Inferior parietal cortex (tissue), 1 donor: ENCODE data around the gene TBX4.

Source experiments
- DNase-seq: peaks from one replicate; pipeline ENCODE4 v3.0.0-alpha.2; 2016; ENCODE audit errors: extremely low spot score

Gene TBX4

DNA sequence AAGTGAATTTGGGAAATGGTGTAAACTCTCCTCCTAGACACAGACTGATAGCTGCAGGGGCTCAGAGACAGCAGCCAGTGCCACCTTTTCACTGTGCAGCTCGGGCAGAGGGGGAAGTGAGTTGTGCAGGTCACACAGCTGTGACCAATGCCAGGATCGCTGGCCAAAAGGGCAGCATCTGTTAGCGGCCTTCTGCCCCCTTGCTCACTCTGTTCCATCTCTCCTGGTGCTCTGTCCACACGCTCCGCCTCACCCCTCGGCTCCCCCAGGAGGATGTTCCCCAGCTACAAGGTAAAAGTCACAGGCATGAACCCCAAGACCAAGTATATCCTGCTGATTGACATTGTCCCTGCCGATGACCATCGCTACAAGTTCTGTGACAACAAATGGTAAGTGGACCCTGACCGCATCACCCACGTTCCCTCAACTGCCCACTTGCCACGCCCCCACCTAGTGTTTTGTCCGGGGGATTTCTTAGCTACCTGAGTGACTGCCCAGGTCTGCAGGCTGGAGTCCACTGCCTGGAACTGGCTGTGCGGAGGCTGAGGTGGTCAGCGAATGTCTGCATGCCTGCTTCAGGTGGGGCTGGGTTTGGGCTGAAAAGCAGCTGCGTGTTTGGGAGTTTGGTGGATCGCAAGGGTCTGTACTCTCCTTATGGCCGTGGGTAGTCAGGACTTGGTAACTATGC lies 13.5 kb downstream of the TBX4 start:
- DNase-seq: no peak

DNA sequence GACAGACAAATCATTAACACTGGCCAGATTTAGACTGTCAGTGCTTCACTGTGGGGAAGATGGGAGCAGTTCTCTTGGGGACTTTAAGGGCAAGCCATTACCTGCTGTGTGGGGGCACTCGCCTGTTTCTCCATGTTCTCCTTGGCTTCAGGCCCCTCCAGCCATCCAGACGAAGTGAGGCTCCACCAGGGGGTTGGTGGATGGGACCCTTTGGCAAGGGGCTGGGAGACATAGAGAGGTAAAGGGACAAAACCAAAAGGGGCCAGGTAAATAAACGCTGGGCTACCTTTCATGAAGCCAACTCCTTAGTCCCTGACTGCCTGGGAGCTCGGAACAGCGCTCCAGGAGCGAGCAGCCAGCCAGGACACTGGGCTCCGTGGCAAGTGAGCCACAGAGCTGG lies 14.0 kb downstream of the TBX4 start:
- no peak for DNase-seq

DNA sequence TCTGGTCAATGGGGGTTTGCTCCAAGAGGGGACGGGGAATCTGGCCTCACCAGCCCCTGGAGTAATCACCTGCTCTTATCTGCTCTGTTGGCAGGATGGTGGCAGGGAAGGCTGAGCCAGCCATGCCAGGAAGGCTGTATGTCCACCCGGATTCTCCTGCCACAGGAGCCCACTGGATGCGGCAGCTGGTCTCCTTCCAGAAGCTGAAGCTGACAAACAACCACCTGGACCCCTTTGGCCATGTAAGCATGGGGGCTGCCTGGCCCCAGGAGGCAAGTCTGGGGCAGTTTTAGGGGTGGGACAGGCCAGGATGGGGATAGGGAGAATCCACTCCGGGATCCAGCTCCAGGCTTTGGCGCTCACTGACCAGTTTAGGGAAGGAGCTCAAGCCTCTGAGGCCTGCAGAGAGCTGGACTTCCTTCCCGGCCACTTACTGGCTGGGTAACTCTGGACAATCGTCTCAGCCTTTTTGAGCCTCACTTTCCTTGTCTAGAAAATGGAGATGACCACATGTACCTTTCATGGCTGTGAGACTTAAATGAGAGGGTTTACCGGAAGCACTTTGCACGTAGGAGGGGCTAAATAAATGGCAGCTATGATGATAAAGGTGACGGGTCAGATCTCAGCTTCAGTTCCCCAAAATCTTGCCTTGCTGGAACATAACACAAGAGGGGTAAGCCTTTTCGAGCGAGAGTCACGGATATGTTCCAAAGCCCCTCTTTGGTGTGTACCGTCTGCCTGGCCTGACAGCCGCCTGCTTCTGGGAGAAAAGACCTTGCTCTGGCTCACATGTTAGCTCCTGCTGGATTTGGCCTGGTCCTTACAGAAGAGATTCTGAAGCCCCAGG lies 15.4 kb downstream of the TBX4 start:
- no peak for DNase-seq

DNA sequence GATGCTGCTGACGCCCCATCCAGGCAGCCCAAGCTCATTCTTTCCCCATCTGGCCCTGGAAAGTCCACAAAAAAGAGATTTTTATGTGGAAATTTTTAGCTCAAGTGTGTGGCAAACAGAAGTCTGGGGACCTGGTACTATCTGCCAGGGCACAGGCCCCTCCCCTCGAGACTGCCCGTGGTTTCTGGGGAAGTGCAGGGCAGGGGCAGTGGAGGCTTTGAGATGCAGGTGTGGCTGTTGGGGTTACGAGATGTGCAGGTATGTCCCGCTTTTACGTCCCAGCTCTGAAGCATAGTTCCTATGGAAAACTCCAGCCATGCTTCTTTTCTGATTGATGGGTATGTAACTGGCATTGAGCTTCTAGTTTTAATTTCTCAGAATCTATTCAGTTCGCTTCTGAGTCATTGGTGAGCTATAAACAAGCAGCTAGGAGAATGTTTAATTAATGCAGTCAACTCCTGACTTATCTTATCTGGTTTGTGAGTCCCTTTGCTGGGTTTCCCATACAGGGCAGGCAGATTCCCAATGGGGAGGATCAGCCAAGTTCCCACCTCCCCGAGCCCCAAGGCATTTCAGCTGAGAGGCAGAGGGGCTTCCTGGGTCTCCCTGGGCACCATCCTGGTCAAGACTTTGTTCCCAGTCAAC lies 16.2 kb downstream of the TBX4 start:
- DNase-seq: no peak

DNA sequence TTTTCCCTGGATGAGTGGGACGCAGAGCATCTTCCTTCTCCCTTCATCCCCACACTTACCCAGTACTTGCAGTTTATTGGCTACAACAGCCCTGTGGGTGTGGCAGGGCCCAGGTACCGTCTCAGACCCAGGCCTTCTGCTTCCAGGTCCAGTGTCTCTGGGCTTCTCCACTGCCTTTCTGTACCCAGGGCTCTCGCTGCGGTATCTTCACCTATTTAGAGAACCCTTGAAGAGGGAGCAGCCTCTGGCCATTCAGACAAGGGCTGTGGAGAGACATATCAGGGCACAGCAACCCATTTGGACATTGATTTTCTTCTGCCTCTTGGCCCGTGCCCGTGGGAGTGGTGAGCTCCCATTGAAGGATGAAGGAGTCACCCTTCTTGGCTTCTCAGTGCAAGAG lies 17.3 kb downstream of the TBX4 start:
- no peak for DNase-seq

DNA sequence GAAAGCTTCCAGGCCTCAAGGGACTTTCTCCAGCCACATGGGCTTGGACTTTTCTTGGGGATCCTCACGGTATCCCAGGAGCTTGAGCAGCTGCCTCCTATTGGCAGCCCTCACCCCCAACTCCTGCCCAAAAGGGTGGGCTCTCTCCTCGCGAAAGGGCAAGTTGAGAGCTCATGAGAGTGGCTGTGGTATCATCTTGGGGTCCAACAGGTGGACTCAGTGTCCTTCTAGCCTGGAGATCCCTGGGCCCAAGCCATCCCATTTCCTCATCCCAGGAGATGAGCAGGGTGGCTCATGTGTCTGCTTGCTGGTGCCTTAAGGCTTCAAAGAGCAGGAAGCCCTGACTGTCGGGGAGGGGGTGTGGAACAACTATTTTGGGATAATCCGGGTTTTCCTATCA lies 17.7 kb downstream of the TBX4 start:
- no peak for DNase-seq

DNA sequence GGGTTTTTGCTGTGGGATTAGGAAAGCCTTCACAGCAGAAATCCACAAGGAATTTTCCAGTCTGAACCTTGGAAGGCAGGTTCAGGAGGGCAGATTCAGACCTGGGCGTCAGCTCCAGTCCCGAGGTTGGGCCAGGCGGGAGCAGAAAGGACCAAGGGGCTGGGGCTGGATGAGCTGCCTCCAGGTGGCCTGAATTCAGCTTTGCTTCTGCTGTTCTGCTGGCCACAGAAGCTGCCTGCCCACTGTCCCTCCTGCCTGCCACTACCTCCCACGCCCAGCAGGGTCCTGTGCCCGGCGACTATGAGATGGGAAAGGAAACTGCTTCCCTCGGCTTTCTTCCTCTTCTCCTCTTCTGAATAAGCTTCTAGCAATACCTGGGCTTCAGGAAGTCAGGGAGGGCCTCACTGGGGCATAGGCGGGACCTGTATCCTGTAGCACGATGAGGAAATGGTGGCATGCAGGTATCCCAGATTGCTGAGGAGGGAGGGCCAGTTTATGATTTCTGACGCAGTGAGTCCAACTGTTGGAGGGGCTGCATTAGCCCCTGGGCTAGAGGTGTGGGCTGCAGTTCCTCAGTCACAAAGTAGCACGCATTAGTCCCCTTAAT lies 18.4 kb downstream of the TBX4 start:
- no peak for DNase-seq

DNA sequence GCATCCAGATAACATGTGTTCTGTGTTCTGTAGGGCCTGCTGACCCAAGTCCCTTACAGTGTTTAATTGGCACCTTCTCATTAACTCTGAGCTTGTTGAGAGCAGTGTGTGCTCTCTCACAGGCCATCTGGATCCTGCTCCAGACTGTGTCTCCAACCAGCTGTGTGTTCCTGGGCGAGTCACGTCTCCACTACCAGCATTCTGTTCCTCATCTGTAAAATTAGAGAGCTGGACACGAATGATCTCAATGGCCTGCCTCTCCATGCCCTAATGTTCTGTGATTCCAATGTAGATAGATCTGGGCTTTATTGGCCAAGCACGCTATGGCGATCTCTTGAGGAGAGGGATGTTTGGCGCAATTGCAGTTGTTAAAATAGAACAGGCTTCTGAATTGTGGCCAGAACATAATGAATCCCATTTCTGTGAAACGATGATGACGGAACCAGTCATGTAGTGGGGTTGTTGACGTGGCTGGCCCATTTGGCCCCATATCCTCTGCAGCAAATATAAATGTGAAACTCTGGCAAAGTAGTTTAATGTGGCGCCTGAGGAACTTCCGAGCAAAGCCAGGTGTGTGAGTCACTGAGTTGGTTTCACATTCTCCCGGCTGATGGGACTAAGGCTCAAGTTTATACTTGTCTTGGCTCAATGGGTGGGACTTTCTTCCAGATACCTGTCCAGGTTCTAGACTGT lies 22.2 kb downstream of the TBX4 start:
- DNase-seq: no peak

DNA sequence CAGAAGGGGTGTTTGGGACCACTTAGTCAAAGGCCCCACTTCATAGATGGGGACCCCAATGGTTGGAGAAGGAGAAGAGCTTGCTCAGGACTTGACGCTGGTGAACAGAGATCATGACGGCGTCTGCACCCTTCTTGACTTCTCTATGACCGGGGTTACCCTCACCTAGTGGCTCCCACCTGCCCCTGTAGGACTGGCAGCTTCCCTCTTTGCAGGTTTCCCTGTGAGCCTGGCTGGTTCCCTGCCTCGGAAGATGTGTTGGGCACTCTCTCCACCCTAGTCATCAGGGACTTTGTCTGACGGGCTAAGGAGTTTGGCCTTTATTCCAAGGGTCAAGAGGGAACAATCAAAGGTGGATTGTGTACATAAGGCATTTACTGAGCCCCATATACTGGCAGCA lies 22.7 kb downstream of the TBX4 start:
- no peak for DNase-seq

DNA sequence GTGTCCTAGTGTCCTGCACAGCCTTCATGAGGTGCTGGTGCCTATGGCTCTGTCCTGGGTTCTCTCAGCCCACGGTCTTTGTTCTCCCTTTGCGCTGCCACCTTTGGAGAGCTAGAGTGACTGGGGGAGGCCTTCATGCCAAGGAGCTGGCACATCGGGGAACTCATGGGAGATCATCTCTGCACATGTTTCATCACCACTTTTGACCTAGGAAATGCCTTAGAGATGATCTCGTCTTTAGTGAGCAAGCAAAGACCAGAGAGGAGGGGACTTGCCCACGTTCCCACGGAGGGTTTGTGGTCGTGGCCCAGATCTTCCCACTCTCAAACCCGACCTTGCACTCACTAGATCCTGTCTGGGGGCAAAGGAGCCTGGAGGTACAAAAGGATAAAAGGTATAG lies 23.5 kb downstream of the TBX4 start:
- no peak for DNase-seq

DNA sequence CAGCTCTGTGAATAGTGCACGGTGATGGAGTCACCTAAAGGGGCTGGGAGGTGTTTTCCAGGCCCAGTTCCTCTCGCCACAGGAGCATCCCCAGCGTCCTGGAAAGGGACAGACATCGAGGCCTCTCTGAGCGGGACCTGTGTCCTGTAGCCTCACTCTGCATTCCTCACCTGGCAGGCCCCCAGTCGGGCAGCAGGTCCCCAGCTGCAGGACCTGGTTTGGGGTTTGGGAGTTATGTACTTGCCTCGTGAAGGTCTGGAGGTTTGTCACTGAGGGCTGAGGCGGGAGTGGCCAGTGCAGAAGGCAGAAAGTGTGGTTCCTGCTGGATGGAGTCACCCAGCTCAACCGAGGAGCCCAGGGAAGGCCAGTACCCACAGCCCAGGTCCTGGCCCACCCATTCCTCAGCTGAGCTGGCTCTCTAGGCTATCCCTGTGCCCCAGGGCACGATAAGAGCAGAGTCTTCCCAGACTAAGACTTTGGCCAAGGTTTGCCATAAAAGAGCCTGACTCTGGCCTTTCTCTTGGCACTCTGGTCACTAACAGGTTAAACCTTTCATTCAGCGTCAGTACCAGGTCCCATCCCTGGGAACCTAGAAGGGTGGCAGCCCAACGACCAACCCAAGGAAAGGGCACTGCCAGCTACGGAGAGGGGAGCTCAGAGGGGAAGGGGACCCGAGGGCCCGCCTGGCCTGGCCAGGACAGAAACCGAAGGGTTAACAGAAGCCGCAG lies 24.4 kb downstream of the TBX4 start:
- DNase-seq: no peak

DNA sequence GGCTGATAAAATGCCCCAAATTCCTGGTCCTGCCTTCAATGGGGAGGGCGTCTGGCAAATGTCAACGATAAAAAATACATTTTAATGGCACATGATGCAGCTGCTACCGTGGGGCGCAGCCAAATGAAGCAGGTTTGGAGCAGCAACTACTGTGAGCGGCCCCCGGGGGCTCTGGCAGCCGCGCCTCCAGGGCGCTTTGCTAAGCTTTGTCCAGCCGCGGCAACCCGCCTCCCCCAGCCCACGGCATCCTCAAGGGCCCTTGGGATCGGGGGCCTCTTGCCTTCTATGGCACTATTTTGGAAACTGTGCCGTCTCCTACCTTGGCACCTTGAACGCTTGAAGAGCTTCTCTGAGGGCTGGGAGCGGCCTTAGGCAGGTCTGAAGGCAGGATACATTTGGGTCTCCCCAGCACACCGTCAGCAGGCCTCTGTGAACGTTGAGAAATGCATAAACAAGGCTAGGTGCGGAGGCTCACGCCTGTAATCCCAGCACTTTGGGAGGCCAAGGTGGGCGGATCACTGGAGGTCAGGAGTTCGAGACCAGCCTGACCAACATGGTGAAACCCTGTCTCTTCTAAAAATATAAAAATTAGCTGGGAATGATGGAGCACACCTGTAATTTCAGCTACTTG lies 25.1 kb downstream of the TBX4 start:
- no peak for DNase-seq

DNA sequence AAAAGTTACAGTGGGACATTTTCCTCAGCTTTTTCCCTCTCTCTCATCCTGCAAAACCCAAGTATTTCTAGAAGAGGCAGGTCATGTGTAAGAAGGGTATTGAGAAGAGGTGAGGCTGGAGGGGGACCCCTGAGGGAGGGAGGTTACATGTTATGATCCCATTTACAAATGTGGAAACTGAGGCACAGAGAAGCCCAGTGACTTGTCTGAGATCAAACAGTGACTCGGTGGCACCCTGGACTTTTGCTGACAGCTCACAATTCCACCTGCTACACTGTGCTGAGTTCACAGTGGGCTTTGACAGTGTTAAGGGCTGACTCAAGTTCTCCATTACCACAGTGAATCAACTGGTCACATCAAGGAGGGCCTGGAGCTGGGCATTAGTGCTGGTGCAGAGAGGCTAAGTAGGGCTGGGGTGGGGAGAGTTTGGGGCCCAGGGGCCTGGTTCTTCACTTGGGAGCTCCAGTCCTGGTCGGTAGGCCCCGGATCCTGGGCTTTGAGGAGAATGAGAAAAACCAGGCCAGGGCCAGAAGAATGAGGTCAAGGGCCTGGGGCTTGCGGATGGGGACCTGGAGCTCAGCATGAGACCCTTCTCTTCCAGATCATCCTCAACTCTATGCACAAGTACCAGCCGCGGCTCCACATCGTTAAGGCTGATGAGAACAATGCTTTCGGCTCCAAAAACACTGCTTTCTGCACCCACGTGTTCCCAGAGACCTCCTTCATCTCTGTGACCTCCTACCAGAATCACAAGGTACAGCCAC lies 26.0 kb downstream of the TBX4 start:
- DNase-seq: no peak

DNA sequence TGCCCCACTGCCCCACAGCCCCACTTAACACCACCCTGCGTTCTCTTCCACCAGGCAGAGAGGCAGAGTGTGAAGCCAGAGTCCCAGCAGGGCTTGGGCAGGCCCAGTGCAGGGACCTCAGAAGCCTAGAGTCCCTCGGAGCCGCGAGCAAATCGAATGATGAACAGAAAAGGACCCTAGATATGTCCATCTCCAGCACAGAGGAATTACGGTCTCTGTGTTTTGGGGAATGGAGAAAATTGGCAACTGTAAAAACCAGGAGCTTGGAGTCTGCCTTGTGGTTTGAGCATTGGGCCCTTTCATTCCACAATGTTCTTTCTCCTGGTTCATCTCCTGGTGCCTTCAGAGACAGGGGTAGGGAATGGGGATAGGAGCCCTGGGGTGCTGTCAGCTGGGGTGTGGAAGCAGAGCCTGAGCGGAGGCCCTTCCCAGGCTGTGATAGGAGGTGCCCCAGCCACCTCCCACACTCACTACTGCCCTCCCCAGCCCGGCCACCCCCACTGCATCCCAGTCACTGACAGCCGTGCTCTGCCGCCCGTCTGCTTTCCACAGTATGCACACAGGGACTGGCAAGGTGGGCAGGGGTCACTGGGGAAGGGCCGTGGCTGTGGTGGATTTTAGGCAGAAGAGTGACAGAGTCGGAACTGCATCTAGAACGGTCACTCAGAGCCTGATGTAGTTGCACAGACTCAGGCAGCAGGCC lies 26.7 kb downstream of the TBX4 start:
- DNase-seq: no peak

DNA sequence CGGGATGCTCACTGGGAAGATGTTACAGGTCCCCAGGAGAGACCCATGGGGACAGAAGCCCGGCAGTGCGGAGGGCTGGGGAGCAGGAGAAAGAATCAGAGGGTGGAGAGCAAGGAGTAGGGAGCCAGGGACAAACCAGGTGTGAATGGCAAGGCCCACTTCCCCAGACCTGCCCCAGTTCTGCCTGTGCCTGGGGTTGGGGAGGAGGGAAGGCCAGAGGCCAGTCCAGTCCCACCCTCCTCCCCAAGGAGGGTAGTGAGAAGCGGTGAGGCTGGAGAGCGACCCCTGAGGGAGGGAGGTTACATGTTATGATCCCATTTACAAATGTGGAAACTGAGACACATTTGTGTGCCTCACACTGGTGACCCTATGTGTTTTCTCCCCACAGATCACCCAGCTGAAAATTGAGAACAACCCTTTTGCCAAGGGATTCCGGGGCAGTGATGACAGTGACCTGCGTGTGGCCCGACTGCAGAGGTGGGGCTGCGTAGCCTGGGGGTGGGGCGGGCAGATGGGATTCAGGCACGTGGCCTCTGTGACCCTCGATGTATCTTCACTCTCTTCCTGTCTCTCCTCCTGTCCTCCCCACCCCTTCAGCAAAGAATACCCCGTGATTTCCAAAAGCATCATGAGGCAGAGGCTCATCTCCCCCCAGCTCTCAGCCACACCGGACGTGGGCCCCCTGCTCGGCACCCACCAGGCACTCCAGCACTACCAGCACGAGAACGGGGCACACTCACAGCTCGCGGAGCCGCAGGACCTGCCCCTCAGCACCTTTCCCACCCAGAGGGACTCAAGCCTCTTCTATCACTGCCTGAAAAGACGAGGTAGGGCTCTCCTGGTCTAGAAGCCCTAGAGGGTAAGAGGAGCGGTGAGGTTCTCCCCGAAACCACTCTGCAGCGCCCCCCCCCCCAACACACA lies 27.5 kb downstream of the TBX4 start:
- DNase-seq: no peak

DNA sequence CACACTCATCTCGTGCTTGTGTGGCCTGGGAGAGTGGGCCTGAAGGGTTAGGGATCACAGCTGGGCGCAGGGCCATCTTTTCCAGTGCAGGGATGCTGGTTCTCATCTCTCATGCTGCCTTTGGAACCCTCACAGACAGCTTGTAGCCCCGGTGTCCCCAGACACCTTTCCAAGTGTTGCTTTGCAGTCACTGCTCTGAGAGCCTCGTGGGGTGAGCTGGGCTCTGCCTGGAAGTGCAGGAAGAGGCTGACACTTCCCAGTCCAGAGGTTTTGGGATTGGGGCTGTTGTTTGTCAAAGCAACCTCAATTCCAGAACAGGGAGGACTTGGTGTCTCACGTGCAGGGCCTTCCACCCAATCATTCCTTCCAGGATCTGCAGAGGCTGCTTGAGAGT lies 28.2 kb downstream of the TBX4 start:
- DNase-seq: no peak

DNA sequence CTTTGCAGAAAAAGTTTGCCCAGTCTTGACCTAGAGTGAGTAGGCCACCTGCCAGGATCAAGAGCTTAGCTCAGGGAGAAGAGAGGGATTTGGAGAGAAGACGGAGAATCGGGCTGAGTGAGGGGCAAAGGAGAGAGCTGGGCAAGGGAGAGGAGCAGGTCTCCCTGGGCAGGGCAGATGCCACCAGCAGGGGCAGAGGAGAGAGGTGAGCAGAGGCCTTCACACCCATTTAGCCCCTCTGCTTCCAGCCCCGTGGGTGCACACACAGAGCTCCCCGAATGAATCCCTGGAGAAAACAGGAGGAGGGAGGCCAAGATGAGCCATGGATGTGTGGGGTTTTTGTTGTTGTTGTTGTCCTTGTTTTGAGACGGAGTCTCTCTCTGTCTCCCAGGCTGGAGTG lies 29.2 kb downstream of the TBX4 start:
- DNase-seq: no peak

DNA sequence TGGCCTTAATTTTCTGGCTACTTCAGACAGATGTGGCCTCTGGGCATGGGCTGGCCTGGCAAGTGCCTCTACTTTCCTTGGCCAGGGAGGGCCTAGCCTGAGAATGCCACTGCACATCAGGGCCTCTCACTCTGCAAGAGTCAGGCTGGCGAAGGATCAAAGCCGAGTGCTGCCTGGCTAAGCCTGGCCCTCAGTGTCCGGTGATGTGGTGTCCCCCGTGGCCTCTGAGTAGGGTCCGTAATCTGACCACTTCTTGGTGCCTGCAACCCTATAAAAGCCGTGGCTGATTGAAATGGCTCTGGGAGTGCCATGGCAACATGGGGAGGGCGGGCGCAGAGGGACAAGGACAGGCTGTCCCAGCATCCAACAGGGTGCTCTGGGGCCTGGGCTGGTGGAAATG lies 30.2 kb downstream of the TBX4 start:
- no peak for DNase-seq
